GM19035 (cell line): ENCODE data around the gene ATG13.
"Not testable (repeated sequence)": the region's sequence is repeated elsewhere in the genome, so short reads cannot be mapped to it uniquely, and the experiment has no call there.

Source experiments
- ATAC-seq: cut with Tn5 transposase; IDR thresholded peaks from one replicate; pipeline ENCODE4 v1.9.1; 2021; ENCODE audit not compliant: unreplicated experiment

The ATG13 gene

GRCh38 chr11:46694607-46695006 lies 77.3 kb downstream of the ATG13 start:
- no peak for ATAC-seq

GRCh38 chr11:46695345-46696211 lies 78.2 kb downstream of the ATG13 start:
- ATAC-seq = no peak

- ATAC-seq = no peak
These were observed 78.8 kb downstream of the ATG13 start for GRCh38 chr11:46696212-46696558.

GRCh38 chr11:46697303-46697702 lies 80.0 kb downstream of the ATG13 start:
- ATAC-seq = no peak

GRCh38 chr11:46697723-46698122 lies 80.4 kb downstream of the ATG13 start:
- ATAC-seq = no peak

- no peak for ATAC-seq
These were observed 81.2 kb downstream of the ATG13 start for GRCh38 chr11:46698597-46698996.

GRCh38 chr11:46700241-46701077 lies 83.1 kb downstream of the ATG13 start, which contains the start of the genes ARHGAP1 and ZNF408:
TSS of gene ARHGAP1 (minus strand) at chr11:46700619. CDS start at chr11:46696107, 4,512 bp downstream.
TSS of gene ZNF408 (plus strand) at chr11:46701031. CDS start at chr11:46701048, 17 bp downstream.
- ATAC-seq = peak; percentile 93

GRCh38 chr11:46701078-46701654 lies 83.8 kb downstream of the ATG13 start:
- no peak for ATAC-seq

GRCh38 chr11:46705070-46705688 lies 87.8 kb downstream of the ATG13 start:
- ATAC-seq = no peak

GRCh38 chr11:46706886-46707285 lies 89.5 kb downstream of the ATG13 start:
- ATAC-seq = no peak

GRCh38 chr11:46709351-46709750 lies 92.0 kb downstream of the ATG13 start:
- not testable (repeated sequence) for ATAC-seq

GRCh38 chr11:46710821-46711269 lies 93.5 kb downstream of the ATG13 start:
- ATAC-seq = no peak

- ATAC-seq = no peak
These were observed 94.0 kb downstream of the ATG13 start for GRCh38 chr11:46711303-46711702.

GRCh38 chr11:46712874-46713576 lies 95.7 kb downstream of the ATG13 start:
- ATAC-seq = no peak

- ATAC-seq = not testable (repeated sequence)
These were observed 100.4 kb downstream of the ATG13 start for GRCh38 chr11:46717825-46718154.

GRCh38 chr11:46718155-46719019 lies 101.0 kb downstream of the ATG13 start:
- ATAC-seq = no peak

- no peak for ATAC-seq
These were observed 101.7 kb downstream of the ATG13 start, which contains the start of gene F2 for GRCh38 chr11:46719048-46719542. TSS of gene F2 (plus strand) at chr11:46719213. CDS start at chr11:46719236, 23 bp downstream.

GRCh38 chr11:46719543-46720218 lies 102.3 kb downstream of the ATG13 start:
- no peak for ATAC-seq

GRCh38 chr11:46721286-46721685 lies 103.9 kb downstream of the ATG13 start:
- no peak for ATAC-seq
